ENCODE results near the gene NUDT6.
"Not testable (repeated sequence)": the region's sequence is repeated elsewhere in the genome, so short reads cannot be mapped to it uniquely, and the experiment has no call there.

Gene NUDT6

GRCh38 chr4:122959981-122960610 lies 37.7 kb upstream of the NUDT6 start:
- in situ Hi-C loops (cut with HindIII; ENCODE audit: low sequenced_read_pairs) = no loop called here
- DNase-seq (ENCODE audit: low read depth, low spot score) = no peak
- no peak overlapping the region for H3K4me3 ChIP-seq (ENCODE audit: low read depth, low read length)
- no peak for TF ChIP-seq CTCF (IDR thresholded peaks at IDR 0.05; ENCODE audit: low read depth, low read length)

- no peak overlapping the region for H3K4me3 ChIP-seq (ENCODE audit: low read depth, low read length)
- in situ Hi-C loops (cut with HindIII; ENCODE audit: low sequenced_read_pairs) = no loop called here
- no peak for DNase-seq (ENCODE audit: low read depth, low spot score)
- no peak for TF ChIP-seq CTCF (IDR thresholded peaks at IDR 0.05; ENCODE audit: low read depth, low read length)
These were observed 37.0 kb upstream of the NUDT6 start for GRCh38 chr4:122959441-122959840.

- DNase-seq (ENCODE audit: low read depth, low spot score) = no peak
- in situ Hi-C loops (cut with HindIII; ENCODE audit: low sequenced_read_pairs) = no loop called here
- H3K4me3 ChIP-seq (ENCODE audit: low read depth, low read length) = no peak overlapping the region
- no peak for TF ChIP-seq CTCF (IDR thresholded peaks at IDR 0.05; ENCODE audit: low read depth, low read length)
These were observed 36.1 kb upstream of the NUDT6 start for GRCh38 chr4:122958505-122958904.

- no peak for TF ChIP-seq CTCF (IDR thresholded peaks at IDR 0.05; ENCODE audit: low read depth, low read length)
- in situ Hi-C loops (cut with HindIII; ENCODE audit: low sequenced_read_pairs) = no loop called here
- DNase-seq (ENCODE audit: low read depth, low spot score) = no peak
- no peak overlapping the region for H3K4me3 ChIP-seq (ENCODE audit: low read depth, low read length)
These were observed 31.5 kb upstream of the NUDT6 start for GRCh38 chr4:122953924-122954323.

GRCh38 chr4:122952028-122952427 lies 29.6 kb upstream of the NUDT6 start:
- no peak overlapping the region for H3K4me3 ChIP-seq (ENCODE audit: low read depth, low read length)
- no peak for DNase-seq (ENCODE audit: low read depth, low spot score)
- TF ChIP-seq CTCF (IDR thresholded peaks at IDR 0.05; ENCODE audit: low read depth, low read length) = no peak
- in situ Hi-C loops (cut with HindIII; ENCODE audit: low sequenced_read_pairs) = no loop called here

GRCh38 chr4:122948671-122949070 lies 26.3 kb upstream of the NUDT6 start:
- in situ Hi-C loops (cut with HindIII; ENCODE audit: low sequenced_read_pairs) = no loop called here
- TF ChIP-seq CTCF (IDR thresholded peaks at IDR 0.05; ENCODE audit: low read depth, low read length) = no peak
- no peak for DNase-seq (ENCODE audit: low read depth, low spot score)
- H3K4me3 ChIP-seq (ENCODE audit: low read depth, low read length) = no peak overlapping the region

GRCh38 chr4:122946142-122946541 lies 23.7 kb upstream of the NUDT6 start:
- H3K4me3 ChIP-seq (ENCODE audit: low read depth, low read length) = no peak overlapping the region
- TF ChIP-seq CTCF (IDR thresholded peaks at IDR 0.05; ENCODE audit: low read depth, low read length) = no peak
- in situ Hi-C loops (cut with HindIII; ENCODE audit: low sequenced_read_pairs) = no loop called here
- DNase-seq (ENCODE audit: low read depth, low spot score) = no peak

- in situ Hi-C loops (cut with HindIII; ENCODE audit: low sequenced_read_pairs); DNase-seq (ENCODE audit: low read depth, low spot score); H3K4me3 ChIP-seq (ENCODE audit: low read depth, low read length): not testable (repeated sequence)
These were observed 22.7 kb upstream of the NUDT6 start for GRCh38 chr4:122945136-122945535.
